ENCODE results near the gene RPP21.
"Not testable (repeated sequence)": the region's sequence is repeated elsewhere in the genome, so short reads cannot be mapped to it uniquely, and the experiment has no call there.

Gene RPP21

DNA sequence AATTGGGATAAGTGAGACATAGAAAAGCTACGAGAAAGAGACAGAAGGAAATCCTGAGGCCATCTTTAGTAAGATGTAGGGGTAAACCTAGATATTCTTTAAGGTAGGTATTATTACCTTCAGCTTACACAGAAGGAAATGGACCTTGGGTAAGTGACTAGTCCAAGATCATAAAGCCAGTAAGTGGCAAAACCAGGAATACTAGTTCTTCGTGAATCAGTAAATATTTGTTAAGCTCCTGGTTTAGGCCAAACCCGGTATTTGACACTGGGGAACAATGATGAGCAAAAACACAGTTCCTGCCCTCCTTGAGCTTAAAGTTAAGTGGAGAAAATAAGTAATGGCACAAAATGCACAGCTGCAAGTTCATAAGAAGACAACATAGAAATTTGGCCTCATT is 13.0 kb upstream of the RPP21 start:
- no peak for DNase-seq

- DNase-seq, result peak; percentile 48
Measured at GRCh38 chr6:30334075-30334783, 10.7 kb upstream of the RPP21 start.

- DNase-seq, result no peak
Measured at GRCh38 chr6:30340589-30341054, 4.3 kb upstream of the RPP21 start.

DNA sequence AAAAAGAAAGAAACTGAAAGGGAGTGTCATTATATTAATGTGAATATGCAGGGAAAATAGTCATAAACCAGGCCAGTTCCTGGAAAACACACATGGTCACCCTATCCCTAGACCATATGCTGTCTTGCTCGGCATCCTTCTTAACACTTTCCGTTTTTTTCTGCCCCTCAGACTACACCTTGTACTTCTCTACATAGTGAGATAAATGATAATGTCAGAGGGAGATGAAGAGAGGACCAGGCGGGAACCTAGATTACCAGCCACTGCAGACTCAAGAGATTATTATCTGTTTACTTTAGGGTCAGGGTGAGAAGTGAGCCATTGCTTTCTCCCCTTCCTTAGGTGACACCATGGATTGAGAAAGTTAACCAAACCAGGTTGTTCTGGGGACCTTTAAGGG is 3.7 kb upstream of the RPP21 start:
- no peak for DNase-seq

- no peak for DNase-seq
Measured at GRCh38 chr6:30341728-30342127, 3.2 kb upstream of the RPP21 start.

DNA sequence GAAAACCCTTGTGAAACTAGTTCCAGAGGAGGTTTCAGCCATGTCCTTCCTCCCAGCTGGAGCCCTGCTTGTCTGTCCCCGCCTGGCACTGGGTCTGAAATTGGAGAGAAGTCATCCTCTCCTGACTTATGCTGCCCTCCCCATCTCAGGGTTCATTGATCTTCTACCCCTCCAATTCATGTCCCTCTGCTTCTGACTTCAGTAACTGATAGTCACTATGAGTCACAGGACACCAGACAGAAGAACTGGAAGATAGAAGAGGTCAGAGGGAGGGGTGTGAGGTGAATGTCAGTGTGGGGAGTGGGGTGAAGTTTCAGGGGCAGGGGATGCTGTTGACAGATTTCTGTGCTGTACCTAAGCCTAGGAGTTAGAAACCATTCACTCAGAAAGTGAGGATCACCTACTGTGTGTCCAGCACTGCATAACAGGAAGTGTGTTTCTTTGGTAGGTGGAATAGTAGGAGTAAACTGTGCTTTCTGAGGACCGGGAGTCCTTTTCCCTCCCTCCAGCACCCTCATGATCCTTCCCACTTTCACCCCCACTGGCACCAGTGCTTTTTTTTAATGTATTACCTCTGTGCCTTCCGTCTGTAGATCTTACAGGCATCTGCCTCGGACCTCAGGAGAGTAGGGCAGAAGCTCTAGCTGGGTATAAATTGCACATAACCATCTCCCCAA is 627 bp upstream of the RPP21 start:
- DNase-seq, result no peak

DNA sequence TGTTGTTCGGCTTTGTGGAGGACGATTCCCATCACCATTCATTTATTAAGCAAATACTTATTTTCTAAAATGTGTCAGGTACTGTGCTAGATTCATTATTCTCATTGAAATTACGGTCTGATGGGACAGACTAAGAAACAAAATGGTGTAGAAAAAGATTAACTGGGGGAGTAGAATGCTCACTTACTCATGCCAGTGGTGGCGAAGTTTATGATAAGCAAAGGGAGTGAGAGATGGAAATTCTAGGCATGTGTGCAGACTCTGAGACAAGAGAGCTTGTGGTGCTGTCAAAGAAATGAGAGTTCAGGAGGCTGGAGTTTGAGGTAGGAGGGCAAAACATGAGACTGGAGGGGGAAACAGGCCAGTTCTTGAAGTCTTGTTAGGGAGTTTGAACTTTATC is 896 bp downstream of the RPP21 start:
- no peak for DNase-seq

DNA sequence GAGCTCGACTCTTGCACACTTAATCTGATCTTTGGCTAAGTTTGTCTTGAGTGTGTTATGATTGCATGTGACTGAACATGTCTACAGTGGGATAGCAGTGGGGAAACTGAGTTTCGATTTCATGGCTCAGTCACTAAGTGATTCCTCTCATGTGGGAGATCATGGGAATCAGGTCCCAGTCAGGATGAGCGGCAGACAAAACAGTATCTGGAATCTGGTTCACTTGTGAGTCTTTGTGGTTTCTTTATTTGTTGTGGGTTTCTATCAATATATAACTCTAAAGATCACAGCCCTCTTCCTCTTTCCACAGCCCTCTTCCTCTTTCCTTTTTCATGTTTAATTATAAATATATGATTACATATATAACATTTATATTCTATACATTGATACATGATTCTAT is 4.0 kb downstream of the RPP21 start:
- DNase-seq, result no peak

GRCh38 chr6:30349421-30350177 is 4.6 kb downstream of the RPP21 start:
- DNase-seq, result no peak

- no peak for DNase-seq
Measured at GRCh38 chr6:30350524-30350923, 5.6 kb downstream of the RPP21 start.

DNA sequence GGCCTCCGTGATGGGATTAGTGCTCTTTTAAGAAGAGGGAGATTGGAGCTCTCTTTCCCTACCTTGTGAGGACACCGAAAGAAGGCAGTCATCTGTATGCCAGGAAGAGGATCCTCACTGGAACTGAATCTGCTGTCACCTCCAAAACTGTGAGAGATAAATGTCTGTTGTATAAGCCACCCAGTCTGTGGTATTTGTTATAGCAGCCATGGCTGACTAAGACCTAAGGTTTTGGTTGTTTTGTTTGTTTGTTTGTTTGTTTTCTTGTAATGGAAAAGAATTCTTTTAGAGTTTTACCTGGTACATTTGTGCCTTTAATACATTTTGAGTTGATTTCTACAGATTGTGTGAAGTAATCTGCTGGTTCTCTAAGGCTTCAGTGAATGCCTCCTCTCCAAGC is 7.6 kb downstream of the RPP21 start:
- DNase-seq, result no peak

DNA sequence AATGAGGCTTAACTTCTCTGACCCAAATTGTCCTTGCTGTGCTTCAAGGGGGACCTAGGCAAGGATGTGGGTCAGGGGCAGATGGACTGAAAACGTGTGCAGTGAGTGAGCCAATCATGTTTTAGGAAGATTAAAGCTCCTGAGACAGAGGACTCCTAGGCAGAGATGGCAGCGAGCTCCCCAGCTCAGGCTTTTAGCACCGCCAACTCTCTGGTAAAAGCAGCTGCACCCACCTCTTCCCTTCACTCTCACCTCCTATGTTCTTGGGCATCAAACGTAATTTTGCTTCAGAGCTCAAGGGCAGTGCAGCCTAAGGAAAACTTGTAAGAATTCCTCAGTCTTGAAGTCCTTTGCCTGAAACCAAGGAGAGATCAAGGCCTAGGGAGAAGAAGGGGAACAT is 10.3 kb downstream of the RPP21 start:
- no peak for DNase-seq

- no peak for DNase-seq
Measured at GRCh38 chr6:30356536-30356935, 11.6 kb downstream of the RPP21 start.

GRCh38 chr6:30357678-30358540 is 13.0 kb downstream of the RPP21 start:
- DNase-seq, result peak; percentile 59

DNA sequence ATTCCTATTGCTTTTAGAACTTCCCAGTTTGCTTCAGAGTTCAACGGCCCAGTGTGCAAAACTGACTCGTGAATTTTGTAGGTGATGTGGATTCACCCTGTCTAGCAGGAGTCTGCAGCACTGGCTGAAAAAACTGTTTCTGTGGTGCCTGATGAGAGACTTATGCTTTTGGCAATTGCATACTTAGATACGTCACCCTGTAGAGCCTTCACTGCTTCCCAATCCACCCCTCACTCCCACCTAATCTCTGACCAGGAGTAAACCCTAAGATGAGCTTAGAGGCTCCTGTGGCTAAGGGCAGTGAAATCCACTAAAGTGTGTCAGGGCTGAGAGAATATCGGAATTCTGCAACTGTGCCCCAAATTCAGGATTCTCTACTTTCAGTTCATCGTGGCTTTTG is 14.3 kb downstream of the RPP21 start:
- no peak for DNase-seq

GRCh38 chr6:30360139-30360538 is 15.2 kb downstream of the RPP21 start:
- no peak for DNase-seq

DNA sequence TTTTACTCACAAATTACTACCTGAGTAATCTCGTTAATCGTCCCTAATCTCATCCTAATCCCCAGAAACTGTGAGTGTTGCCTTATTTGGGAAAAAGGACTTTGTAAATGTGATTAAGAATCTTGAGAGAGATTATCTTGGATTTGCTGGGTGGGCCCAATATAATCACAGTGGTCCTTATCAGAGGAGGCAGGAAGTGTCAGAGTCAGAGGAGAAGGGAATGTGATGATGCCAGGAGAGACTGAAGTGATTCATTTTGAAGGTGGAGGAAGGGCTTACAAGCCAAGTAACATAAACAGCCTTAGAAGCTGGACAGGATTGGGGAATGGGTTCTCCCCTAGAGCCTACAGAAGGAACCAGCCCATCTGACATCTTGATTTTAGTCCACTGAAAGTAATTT is 16.7 kb downstream of the RPP21 start:
- no peak for DNase-seq

- DNase-seq, result no peak
Measured at GRCh38 chr6:30363459-30363858, 18.5 kb downstream of the RPP21 start.

DNA sequence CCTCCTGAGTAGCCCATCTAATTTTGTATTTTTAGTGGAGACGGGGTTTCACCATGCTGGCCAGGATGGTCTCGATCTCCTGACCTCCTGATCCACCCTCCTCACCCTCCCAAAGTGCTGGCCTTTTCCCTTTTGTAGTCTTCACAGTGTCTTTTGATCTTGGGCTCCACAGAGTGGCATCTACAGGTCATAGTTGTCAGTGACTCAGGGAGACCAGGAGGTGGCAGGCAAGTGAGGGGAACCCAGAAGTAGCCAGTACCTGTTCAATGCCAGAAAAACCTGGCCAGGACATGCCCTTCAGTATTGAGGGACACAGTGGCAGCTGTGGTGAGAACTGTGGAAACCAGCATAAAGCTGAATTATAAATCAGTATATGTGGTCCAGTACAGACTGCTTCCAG is 19.6 kb downstream of the RPP21 start:
- no peak for DNase-seq

DNA sequence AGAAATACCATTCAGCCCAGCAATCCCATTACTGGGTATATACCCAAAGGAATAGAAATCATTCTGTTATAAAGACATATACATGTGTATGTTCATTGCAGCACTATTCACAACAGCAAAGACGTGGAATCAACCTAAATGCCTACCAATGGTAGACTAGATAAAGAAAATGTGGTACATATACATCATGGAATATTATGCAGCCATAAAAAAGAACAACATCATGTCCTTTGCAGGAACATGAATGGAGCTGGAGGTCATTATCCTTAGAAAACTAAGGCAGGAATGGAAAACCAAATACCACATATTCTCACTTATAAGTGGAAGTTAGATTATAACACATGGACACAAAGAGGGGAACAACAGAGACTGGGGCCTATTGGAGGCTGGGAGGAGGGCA is 24.3 kb downstream of the RPP21 start:
- not testable (repeated sequence) for DNase-seq

DNA sequence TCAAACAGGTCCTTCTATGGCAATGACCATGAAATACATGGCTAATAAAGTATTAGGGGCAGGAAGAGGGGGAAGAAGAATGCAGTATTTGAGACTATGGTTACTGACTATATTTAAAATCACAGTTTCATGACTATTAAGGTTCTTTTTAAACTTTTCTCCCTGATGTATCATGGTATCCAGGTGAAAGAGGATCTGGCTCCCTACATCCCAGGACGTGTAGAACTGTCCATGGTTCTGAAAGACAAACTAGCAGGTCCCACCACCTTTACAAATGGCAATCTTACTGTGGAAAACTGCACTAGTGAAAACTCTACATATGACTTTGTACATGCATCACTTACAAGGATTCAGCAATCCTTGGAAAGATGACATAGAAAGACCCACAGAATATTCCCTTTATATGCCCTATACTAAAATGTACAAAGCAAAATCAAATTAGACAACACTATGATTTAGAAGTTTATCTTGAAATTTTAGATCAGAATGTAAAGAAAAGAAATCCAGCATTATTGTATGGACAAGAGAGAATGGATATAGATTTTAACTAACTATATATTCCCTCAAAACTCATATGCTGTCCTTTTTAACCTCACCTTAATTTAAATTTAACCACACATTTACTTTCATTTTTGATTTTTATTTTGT is 33.5 kb downstream of the RPP21 start:
- DNase-seq, result no peak

DNA sequence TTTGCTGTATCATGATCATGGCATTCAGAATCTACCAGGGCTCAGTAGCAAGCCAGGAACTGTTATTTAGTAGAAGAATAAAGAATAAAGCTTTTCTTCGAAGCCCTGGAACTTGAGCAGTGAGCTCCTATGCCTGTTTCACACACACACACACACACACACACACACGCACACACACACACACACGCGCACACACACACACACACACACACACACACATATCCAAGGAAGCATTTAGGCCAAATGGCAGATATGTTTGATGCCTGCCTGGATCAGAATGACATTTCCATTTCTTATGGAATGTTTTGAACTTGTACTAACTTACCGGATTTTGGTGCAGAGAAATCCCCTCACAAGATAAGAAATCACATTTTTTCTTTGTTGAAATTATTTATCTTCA is 35.5 kb downstream of the RPP21 start:
- no peak for DNase-seq

- no peak for DNase-seq
Measured at GRCh38 chr6:30386166-30386565, 41.2 kb downstream of the RPP21 start.
